Gastroesophageal sphincter (tissue), 3 donors: ENCODE data around the gene P3H2.

Experiments used
- EP300 ChIP-seq: sonication (generic); formaldehyde crosslinking; IDR thresholded peaks from one replicate; pipeline ENCODE4 v1.6.1; 2017; ENCODE audit warnings: antibody characterized with exemption, mild to moderate bottlenecking
- POLR2A ChIP-seq, 2 donors: fragments of 450-650 bp; IDR thresholded peaks; one replicate each; pipeline ENCODE4 v1.6.1; 2017; ENCODE audit warnings: antibody characterized with exemption in 2 of 2, mild to moderate bottlenecking in 2 of 2, moderate library complexity in 1 of 2
- POLR2AphosphoS5 ChIP-seq: sonication (generic); formaldehyde crosslinking; IDR thresholded peaks from one replicate; pipeline ENCODE4 v1.6.1; 2017; ENCODE audit warnings: antibody characterized with exemption
- TF ChIP-seq, protein P1 (sequence below), 4 experiments: fragments of 200-600 bp in 2 of 4; fragments of 450-650 bp in 2 of 4; sonication (generic) in 1 of 4; IDR thresholded peaks; one replicate each; pipeline ENCODE4 v1.5.1; 2017 to 2019; ENCODE audit warnings: antibody characterized with exemption in 4 of 4, mild to moderate bottlenecking in 2 of 4, moderate library complexity in 2 of 4

DNA sequence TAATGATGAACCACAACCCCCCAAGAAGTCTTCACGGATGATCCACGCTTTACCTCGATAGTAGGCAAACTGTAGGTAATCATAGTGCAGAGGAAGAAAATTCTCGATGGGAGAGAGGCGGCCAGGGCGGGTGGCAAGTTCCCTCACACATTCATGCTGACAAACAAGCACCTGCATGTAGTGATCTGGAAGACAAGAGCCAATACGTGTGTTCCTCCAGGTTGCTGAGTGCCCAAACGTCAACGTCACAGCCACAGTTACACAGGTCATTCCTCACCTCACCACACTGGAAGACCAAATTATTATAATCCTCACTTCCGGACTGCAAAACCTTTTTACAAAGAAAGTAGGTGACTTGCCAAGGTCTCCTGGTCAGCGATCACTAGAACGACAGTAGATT is 131.8 kb downstream of the P3H2 start:
- TF ChIP-seq, protein P1, sequence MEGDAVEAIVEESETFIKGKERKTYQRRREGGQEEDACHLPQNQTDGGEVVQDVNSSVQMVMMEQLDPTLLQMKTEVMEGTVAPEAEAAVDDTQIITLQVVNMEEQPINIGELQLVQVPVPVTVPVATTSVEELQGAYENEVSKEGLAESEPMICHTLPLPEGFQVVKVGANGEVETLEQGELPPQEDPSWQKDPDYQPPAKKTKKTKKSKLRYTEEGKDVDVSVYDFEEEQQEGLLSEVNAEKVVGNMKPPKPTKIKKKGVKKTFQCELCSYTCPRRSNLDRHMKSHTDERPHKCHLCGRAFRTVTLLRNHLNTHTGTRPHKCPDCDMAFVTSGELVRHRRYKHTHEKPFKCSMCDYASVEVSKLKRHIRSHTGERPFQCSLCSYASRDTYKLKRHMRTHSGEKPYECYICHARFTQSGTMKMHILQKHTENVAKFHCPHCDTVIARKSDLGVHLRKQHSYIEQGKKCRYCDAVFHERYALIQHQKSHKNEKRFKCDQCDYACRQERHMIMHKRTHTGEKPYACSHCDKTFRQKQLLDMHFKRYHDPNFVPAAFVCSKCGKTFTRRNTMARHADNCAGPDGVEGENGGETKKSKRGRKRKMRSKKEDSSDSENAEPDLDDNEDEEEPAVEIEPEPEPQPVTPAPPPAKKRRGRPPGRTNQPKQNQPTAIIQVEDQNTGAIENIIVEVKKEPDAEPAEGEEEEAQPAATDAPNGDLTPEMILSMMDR (IDR thresholded peaks at IDR 0.05), result no peak
- TF ChIP-seq POLR2A (IDR thresholded peaks at IDR 0.05) (no peak), POLR2AphosphoS5 (no peak), EP300 (no peak)
